Mammary epithelial cell (primary cell): Measurements from ENCODE around the gene MMEL1.

ENCODE experiments used
- CTCF ChIP-seq, 2 donors: IDR thresholded peaks in 1 of 2; conservative IDR thresholded peaks in 1 of 2; 2 replicates each; pipeline ENCODE4 v1.5.1; 2011 to 2012; ENCODE audit warnings: inconsistent platforms in 2 of 2, low read length in 2 of 2, mild to moderate bottlenecking in 2 of 2, control low read depth in 1 of 2, low read depth in 1 of 2; ENCODE audit not compliant: insufficient read depth in 1 of 2; ENCODE audit errors: extremely low read depth in 1 of 2
- EZH2 ChIP-seq: IDR thresholded peaks from 2 replicates; pipeline ENCODE4 v1.6.1; 2012; ENCODE audit warnings: low read length, inconsistent platforms, borderline replicate concordance

- TF ChIP-seq CTCF (conservative IDR thresholded peaks at IDR 0.05 in 1 of 2, IDR thresholded peaks at IDR 0.05 in 1 of 2; ENCODE audit: extremely low read depth in 1 of 2, insufficient read depth in 1 of 2, low read depth in 1 of 2, low read length in 2 of 2) (no peak), EZH2 (no peak)
These were observed 11.4 kb upstream of the MMEL1 start for GRCh38 chr1:2644171-2644570.
